GM12892 (cell line): Measurements from ENCODE around the gene SEMA3C.

Source experiments
- POLR2A ChIP-seq: IDR thresholded peaks from 2 replicates; pipeline ENCODE4 v1.6.1; 2011; ENCODE audit warnings: low read depth, low read length, control low read depth
- POLR2AphosphoS5 ChIP-seq: IDR thresholded peaks from 2 replicates; pipeline ENCODE4 v1.6.1; 2011; ENCODE audit warnings: low read depth, low read length, control low read depth
- TAF1 ChIP-seq: IDR thresholded peaks from 2 replicates; pipeline ENCODE4 v1.6.1; 2011; ENCODE audit warnings: low read depth, mild to moderate bottlenecking, control low read depth, low read length, borderline replicate concordance

DNA sequence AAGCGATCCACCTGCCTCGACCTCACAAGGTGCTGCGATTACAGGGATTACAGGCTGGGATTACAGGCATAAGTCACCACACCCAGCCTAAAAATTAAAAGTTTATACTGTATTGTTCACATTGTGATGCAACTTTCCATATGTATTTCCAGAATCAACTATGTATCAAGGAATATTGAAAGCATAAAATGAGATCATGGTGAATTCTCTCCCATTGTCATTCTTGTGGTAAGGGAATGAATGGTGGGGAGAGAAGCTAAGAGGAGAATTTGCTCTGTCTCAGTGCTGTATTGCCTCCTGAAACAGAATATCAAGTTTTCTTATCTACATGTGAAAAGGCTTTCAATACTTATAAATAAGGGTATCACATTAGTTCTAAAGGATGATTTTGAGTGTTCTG is 198.7 kb downstream of the SEMA3C start:
- no peak for TF ChIP-seq TAF1
- no peak for TF ChIP-seq POLR2A
- TF ChIP-seq POLR2AphosphoS5: no peak
